K562 (cell line): ENCODE results near the gene CPHXL2. TPM values are rescaled to one million over a fixed set of nuclear protein-coding genes. Genes with fewer than 3 reads are reported as not detected.

ENCODE experiments used
- ARID3B ChIP-seq: fragments of 250-450 bp; sonication (Bioruptor Pico); IDR thresholded peaks from 2 replicates; pipeline ENCODE4 v1.4.0; 2020; ENCODE audit warnings: borderline replicate concordance
- BDP1 ChIP-seq: IDR thresholded peaks from 3 replicates; pipeline ENCODE4 v1.6.1; 2011; ENCODE audit not compliant: insufficient read length, insufficient read depth
- DACH1 ChIP-seq: fragments of 450-650 bp; IDR thresholded peaks from 2 replicates; pipeline ENCODE4 v1.6.1; 2018; ENCODE audit not compliant: partially characterized antibody
- DPF2 ChIP-seq: fragments of 450-650 bp; IDR thresholded peaks from 2 replicates; pipeline ENCODE4 v1.6.1; 2016
- E2F8 ChIP-seq: fragments of 450-650 bp; IDR thresholded peaks from 2 replicates; pipeline ENCODE4 v1.7.1; 2018; ENCODE audit warnings: mild to moderate bottlenecking, low read depth; ENCODE audit not compliant: partially characterized antibody
- FOXO4 ChIP-seq: fragments of 450-650 bp; formaldehyde crosslinking; IDR thresholded peaks from 2 replicates; pipeline ENCODE4 v1.4.0; 2020; ENCODE audit warnings: mild to moderate bottlenecking, moderate library complexity
- HDAC1 ChIP-seq, 2 experiments: fragments of 450-650 bp; IDR thresholded peaks; 2 replicates each; pipeline ENCODE4 v1.6.1; 2016 to 2017; ENCODE audit warnings: inconsistent platforms in 1 of 2, mild to moderate bottlenecking in 1 of 2, moderate library complexity in 1 of 2
- HDAC3 ChIP-seq: fragments of 450-650 bp; IDR thresholded peaks from 2 replicates; pipeline ENCODE4 v1.6.1; 2018; ENCODE audit warnings: borderline replicate concordance, mild to moderate bottlenecking, moderate library complexity; ENCODE audit not compliant: partially characterized antibody
- JUN ChIP-seq, 2 experiments: sonication (generic) in 1 of 2; formaldehyde crosslinking in 1 of 2; IDR thresholded peaks; 2 replicates each; pipeline versions ENCODE4 v1.6.1 to v1.8.0; 2012 to 2022; ENCODE audit warnings: borderline replicate concordance in 2 of 2, mild to moderate bottlenecking in 2 of 2, improper control_type of control experiment in 1 of 2, low read depth in 1 of 2, low read length in 1 of 2, missing genetic modification reagents in 1 of 2
- JUND ChIP-seq, 2 experiments: IDR thresholded peaks; 2 replicates in 1 of 2; 3 replicates in 1 of 2; pipeline ENCODE4 v1.6.1; 2011; ENCODE audit warnings: borderline replicate concordance in 2 of 2, low read depth in 2 of 2, low read length in 2 of 2, improper control_type of control experiment in 1 of 2, missing biosample characterization in 1 of 2, missing genetic modification characterization in 1 of 2, missing genetic modification reagents in 1 of 2
- KDM1A ChIP-seq, 2 experiments: fragments of 450-650 bp; IDR thresholded peaks; 2 replicates each; pipeline ENCODE4 v1.6.1; 2016; ENCODE audit warnings: mild to moderate bottlenecking in 2 of 2
- MBD2 ChIP-seq: sonication (generic); IDR thresholded peaks from 2 replicates; pipeline ENCODE4 v1.6.1; 2016; ENCODE audit warnings: low read depth, borderline replicate concordance
- MEIS2 ChIP-seq: fragments of 450-650 bp; IDR thresholded peaks from 2 replicates; pipeline ENCODE4 v1.6.1; 2014; ENCODE audit warnings: mild to moderate bottlenecking; ENCODE audit not compliant: partially characterized antibody
- MNT ChIP-seq, 2 experiments: fragments of 450-650 bp; conservative IDR thresholded peaks; 2 replicates each; pipeline ENCODE4 v1.6.1; 2017; ENCODE audit warnings: mild to moderate bottlenecking in 2 of 2, moderate library complexity in 2 of 2
- MTA1 ChIP-seq: fragments of 450-650 bp; IDR thresholded peaks from 2 replicates; pipeline ENCODE4 v1.6.1; 2017; ENCODE audit warnings: borderline replicate concordance
- NBN ChIP-seq: fragments of 450-650 bp; IDR thresholded peaks from 2 replicates; pipeline ENCODE4 v1.6.1; 2016; ENCODE audit warnings: low read depth, mild to moderate bottlenecking
- NCOA2 ChIP-seq, 2 experiments: fragments of 450-650 bp; IDR thresholded peaks; 2 replicates each; pipeline ENCODE4 v1.6.1; 2018; ENCODE audit warnings: mild to moderate bottlenecking in 2 of 2, moderate library complexity in 1 of 2; ENCODE audit not compliant: partially characterized antibody in 2 of 2
- NCOR1 ChIP-seq: fragments of 450-650 bp; IDR thresholded peaks from 2 replicates; pipeline ENCODE4 v1.6.1; 2016; ENCODE audit warnings: mild to moderate bottlenecking, moderate library complexity
- PML ChIP-seq: IDR thresholded peaks from 2 replicates; pipeline ENCODE4 v1.6.1; 2012; ENCODE audit warnings: low read length, inconsistent platforms
- TCF3 ChIP-seq: sonication (generic); formaldehyde crosslinking; IDR thresholded peaks from 2 replicates; pipeline ENCODE4 v1.4.0; 2020; ENCODE audit warnings: mild to moderate bottlenecking, missing genetic modification reagents
- XRCC4 ChIP-seq: IDR thresholded peaks from one replicate; pipeline ENCODE4 v1.6.1; 2011; ENCODE audit not compliant: insufficient read depth, insufficient read length; ENCODE audit errors: extremely low read depth
- ZSCAN32 ChIP-seq: fragments of 450-650 bp; formaldehyde crosslinking; IDR thresholded peaks from 2 replicates; pipeline ENCODE4 v1.4.0; 2020; ENCODE audit warnings: mild to moderate bottlenecking, moderate library complexity
- polyA plus RNA-seq, 8 experiments: library from polyadenylated mRNA; depleted of rRNA in 4 of 8; stranded (reverse) in 5 of 8; unstranded in 3 of 8; fragments of >200 nt; fragmentation: Nextera tagmentation in 2 of 8; fragmentation: Illumina TruSeq in 1 of 8; extraction: Ambion mirVana in 2 of 8; extraction: Trizol in 1 of 8; gene quantifications; 2 replicates each; pipeline versions ENCODE4 v1.2.1 to v1.2.3, GENCODE V29; 2011 to 2014; ENCODE audit warnings: inconsistent platforms in 1 of 8, missing spikeins in 1 of 8
- total RNA-seq, 7 experiments: library from RNA; depleted of rRNA in 6 of 7; stranded (reverse); fragments of >200 nt in 6 of 7; fragmentation: Illumina TruSeq in 2 of 7; extraction: Trizol in 2 of 7; gene quantifications; 2 replicates each; pipeline versions ENCODE4 v1.2.1 to v1.2.3, GENCODE V29; 2011 to 2021; ENCODE audit warnings: low replicate concordance in 1 of 7

Gene CPHXL2
- total and polyA plus RNA-seq, 9 of the 15 experiments (the other 6 are each of a cell fraction or from before 2014, with no cell fraction given) = not detected

- peak; percentile 98 for TF ChIP-seq JUND (IDR thresholded peaks at IDR 0.05; ENCODE audit: borderline replicate concordance, low read depth, low read length)
- TF ChIP-seq JUND (tag; IDR thresholded peaks at IDR 0.05; ENCODE audit: borderline replicate concordance, low read depth, low read length) = peak; percentile 98
- peak; percentile 32 for TF ChIP-seq E2F8
- TF ChIP-seq MEIS2 = peak; percentile 59
- TF ChIP-seq NCOR1 = peak; percentile 72
- TF ChIP-seq XRCC4 = no peak
- peak; percentile 87; the same call in 1 of the 2 replicates for TF ChIP-seq MTA1
- peak; percentile 96 to 97 for TF ChIP-seq KDM1A (IDR thresholded peaks at IDR 0.05)
- peak; percentile 98 for TF ChIP-seq DPF2
- peak; percentile 52 for TF ChIP-seq DACH1
- TF ChIP-seq PML = peak; percentile 58
- TF ChIP-seq JUN (IDR thresholded peaks at IDR 0.05; ENCODE audit: borderline replicate concordance, low read depth, low read length) = peak; percentile 94
- no peak for TF ChIP-seq JUN (CRISPR knock-in tag; IDR thresholded peaks at IDR 0.05; ENCODE audit: borderline replicate concordance)
- peak in 1 of 2 experiments; percentile 39; a peak in 1 of 4 replicates for TF ChIP-seq MNT (conservative IDR thresholded peaks at IDR 0.05)
- TF ChIP-seq BDP1 = no peak
- TF ChIP-seq NCOA2 (IDR thresholded peaks at IDR 0.05; ENCODE audit: partially characterized antibody in 2 of 2) = peak; percentile 17 to 65
- TF ChIP-seq ARID3B (CRISPR knock-in tag) = no peak
- TF ChIP-seq ZSCAN32 (CRISPR knock-in tag) = no peak
- 0 out of 2 replicates have a peak, but pooled peaks have one; percentile 31 for TF ChIP-seq MBD2
- peak; percentile 75 for TF ChIP-seq HDAC3
- TF ChIP-seq HDAC1 (IDR thresholded peaks at IDR 0.05) = peak in 1 of 2 experiments; percentile 86; a peak in 2 of 4 replicates
- TF ChIP-seq FOXO4 (CRISPR knock-in tag) = no peak
- peak; percentile 70; the same call in 1 of the 2 replicates for TF ChIP-seq NBN
- peak; percentile 64 for TF ChIP-seq TCF3 (CRISPR knock-in tag)
These were observed 51.9 kb downstream of the CPHXL2 start (continued) for GRCh38 chr16:75624921-75625334.
